PC-9 (cell line): ENCODE measurements around the gene MPP3.

Experiments used
- EZH2 ChIP-seq: fragments of 200-600 bp; sonication (generic); IDR thresholded peaks from 2 replicates; pipeline ENCODE4 v1.8.0; 2017; ENCODE audit warnings: antibody characterized with exemption, low read depth
- TF ChIP-seq, protein P1 (sequence below): fragments of 200-600 bp; sonication (generic); conservative IDR thresholded peaks from 2 replicates; pipeline ENCODE4 v1.6.1; 2017; ENCODE audit warnings: mixed run types, antibody characterized with exemption, mild to moderate bottlenecking, moderate library complexity

DNA sequence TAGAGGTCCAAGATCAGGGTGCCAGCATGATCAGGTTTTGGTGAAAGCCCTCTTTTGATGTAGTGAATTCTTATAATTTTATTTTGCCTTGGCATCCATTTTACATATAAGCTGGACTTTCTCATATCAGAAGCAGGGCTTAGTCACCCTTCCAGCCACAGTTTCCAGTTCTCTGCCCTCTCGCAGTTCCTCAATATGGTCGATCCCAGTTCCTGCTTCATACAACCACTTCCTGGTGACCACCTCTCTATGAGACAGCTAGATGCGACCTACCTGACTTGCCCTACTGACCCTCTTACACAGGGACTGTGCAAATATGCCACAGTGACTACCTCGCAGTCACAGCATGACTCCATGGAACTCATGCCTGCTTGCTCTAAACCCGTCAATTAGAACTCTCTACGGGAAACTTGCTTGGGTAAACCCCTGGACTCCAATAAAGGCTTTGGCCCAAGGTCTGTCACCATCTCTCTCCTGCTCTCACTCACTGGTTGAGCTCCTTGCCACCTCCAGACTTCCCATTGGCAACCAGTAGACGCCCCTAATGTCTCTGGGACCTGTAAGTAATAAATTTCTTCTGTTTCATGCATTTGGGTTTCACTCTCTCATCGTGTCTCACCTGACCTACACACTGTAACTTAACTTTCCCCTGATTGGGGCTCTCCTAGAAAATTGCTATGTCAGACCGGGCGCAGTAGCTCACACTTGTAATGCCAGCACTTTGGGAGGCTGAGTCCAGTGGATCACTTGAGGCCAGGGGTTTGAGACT is 35.5 kb upstream of the MPP3 start:
- TF ChIP-seq, protein P1, sequence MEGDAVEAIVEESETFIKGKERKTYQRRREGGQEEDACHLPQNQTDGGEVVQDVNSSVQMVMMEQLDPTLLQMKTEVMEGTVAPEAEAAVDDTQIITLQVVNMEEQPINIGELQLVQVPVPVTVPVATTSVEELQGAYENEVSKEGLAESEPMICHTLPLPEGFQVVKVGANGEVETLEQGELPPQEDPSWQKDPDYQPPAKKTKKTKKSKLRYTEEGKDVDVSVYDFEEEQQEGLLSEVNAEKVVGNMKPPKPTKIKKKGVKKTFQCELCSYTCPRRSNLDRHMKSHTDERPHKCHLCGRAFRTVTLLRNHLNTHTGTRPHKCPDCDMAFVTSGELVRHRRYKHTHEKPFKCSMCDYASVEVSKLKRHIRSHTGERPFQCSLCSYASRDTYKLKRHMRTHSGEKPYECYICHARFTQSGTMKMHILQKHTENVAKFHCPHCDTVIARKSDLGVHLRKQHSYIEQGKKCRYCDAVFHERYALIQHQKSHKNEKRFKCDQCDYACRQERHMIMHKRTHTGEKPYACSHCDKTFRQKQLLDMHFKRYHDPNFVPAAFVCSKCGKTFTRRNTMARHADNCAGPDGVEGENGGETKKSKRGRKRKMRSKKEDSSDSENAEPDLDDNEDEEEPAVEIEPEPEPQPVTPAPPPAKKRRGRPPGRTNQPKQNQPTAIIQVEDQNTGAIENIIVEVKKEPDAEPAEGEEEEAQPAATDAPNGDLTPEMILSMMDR = no peak
- TF ChIP-seq EZH2 = no peak
